Tracheal epithelial cell (primary cell): ENCODE results near the gene HTR3C. TPM values are rescaled to one million over a fixed set of nuclear protein-coding genes. Genes with fewer than 3 reads are reported as not detected.

Experiments used
- total RNA-seq: library from RNA; depleted of rRNA; stranded (reverse); fragments of >200 nt; gene quantifications from 2 replicates; pipeline ENCODE4 v1.2.1, GENCODE V29; 2014

The HTR3C gene
- not detected in 2 replicates for total RNA-seq

GRCh38 chr3:184052767-184053166 lies at the start of gene HTR3C:
HTR3C (plus strand) TSS chr3:184053047; CDS start chr3:184053081, 34 bp downstream.

GRCh38 chr3:184017672-184018423 lies 35.0 kb upstream of the HTR3C start, which contains the start of gene ABCC5:
ABCC5 (minus strand) TSS chr3:184017884; CDS start chr3:184014392, 3,492 bp downstream.

GRCh38 chr3:184031187-184031792 lies 21.6 kb upstream of the HTR3C start, which contains the start of gene HTR3D:
HTR3D (plus strand) TSS chr3:184031742; CDS start chr3:184031742, 0 bp downstream.

GRCh38 chr3:184096811-184097383 lies 44.0 kb downstream of the HTR3C start, which contains the start of gene HTR3E:
HTR3E (plus strand) TSS chr3:184097064; CDS start chr3:184097530, 466 bp downstream.

Other genes starting within 250 kb of the HTR3C start
- 1.2 and 2.1 TPM in 2 replicates for gene MAP6D1, start 227.5 kb upstream of the HTR3C start, total RNA-seq
- 34.0 and 36.0 TPM in 2 replicates for gene PARL, start 168.2 kb upstream of the HTR3C start, total RNA-seq
- gene ABCC5, start 35.2 kb upstream of the HTR3C start, total RNA-seq: 14.7 and 18.3 TPM in 2 replicates
- not detected in 2 replicates for gene HTR3D, start 21.3 kb upstream of the HTR3C start, total RNA-seq
- not detected in 2 replicates for gene HTR3E, start 44.0 kb downstream of the HTR3C start, total RNA-seq
- 29.6 and 39.4 TPM in 2 replicates for gene EIF2B5, start 82.3 kb downstream of the HTR3C start, total RNA-seq
- 20.7 and 29.2 TPM in 2 replicates for gene DVL3, start 102.3 kb downstream of the HTR3C start, total RNA-seq
- 138 and 186 TPM in 2 replicates for gene AP2M1, start 121.8 kb downstream of the HTR3C start, total RNA-seq
- gene ABCF3, start 133.2 kb downstream of the HTR3C start, total RNA-seq: 39.3 and 65.2 TPM in 2 replicates
- not detected in 2 replicates for gene VWA5B2, start 176.5 kb downstream of the HTR3C start, total RNA-seq
- gene ALG3, start 195.9 kb downstream of the HTR3C start, total RNA-seq: 47.5 and 50.3 TPM in 2 replicates
- 13.7 and 13.9 TPM in 2 replicates for gene EEF1AKMT4, start 196.6 kb downstream of the HTR3C start, total RNA-seq
- 0.24 TPM in 1 of 2 replicates, not detected in the other for gene CAMK2N2, start 208.5 kb downstream of the HTR3C start, total RNA-seq
- gene ECE2, start 223.0 kb downstream of the HTR3C start, total RNA-seq: under 0.01 TPM in 1 of 2 replicates, not detected in the other
- gene PSMD2, start 246.2 kb downstream of the HTR3C start, total RNA-seq: 281 and 514 TPM in 2 replicates